HPDE6-E6E7 (cell line): ENCODE data around the gene CLIC1.

Experiments used
- DNase-seq: peaks from one replicate; pipeline ENCODE4 v3.0.0; 2011; ENCODE audit warnings: missing footprints; ENCODE audit errors: extremely low spot score

The CLIC1 gene

GRCh38 chr6:31737991-31738979, 2.0 kb upstream of the CLIC1 start:
- peak; percentile 80 for DNase-seq

GRCh38 chr6:31737315-31737990, 1.1 kb upstream of the CLIC1 start:
- no peak for DNase-seq

- DNase-seq: no peak
Measured at GRCh38 chr6:31736768-31737314, 511 bp upstream of the CLIC1 start.

GRCh38 chr6:31734821-31735406, 1.4 kb downstream of the CLIC1 start:
- no peak for DNase-seq

GRCh38 chr6:31734247-31734820, 2.0 kb downstream of the CLIC1 start:
- DNase-seq: no peak

- DNase-seq: no peak
Measured at GRCh38 chr6:31733734-31734133, 2.6 kb downstream of the CLIC1 start.

GRCh38 chr6:31732029-31732428, 4.3 kb downstream of the CLIC1 start:
- DNase-seq: no peak

GRCh38 chr6:31730631-31731086, 5.7 kb downstream of the CLIC1 start:
- no peak for DNase-seq

- no peak for DNase-seq
Measured at GRCh38 chr6:31729979-31730630, 6.2 kb downstream of the CLIC1 start.

- DNase-seq: no peak
Measured at GRCh38 chr6:31729515-31729978, 6.8 kb downstream of the CLIC1 start.

- DNase-seq: no peak
Measured at GRCh38 chr6:31728767-31729514, 7.4 kb downstream of the CLIC1 start, which contains the start of gene DDAH2. Gene DDAH2 (minus strand): TSS chr6:31729299. CDS start chr6:31729161, 138 bp downstream.

GRCh38 chr6:31727717-31728671, 8.3 kb downstream of the CLIC1 start:
- DNase-seq: no peak

- DNase-seq: no peak
Measured at GRCh38 chr6:31727034-31727716, 9.2 kb downstream of the CLIC1 start.

GRCh38 chr6:31725502-31726350, 10.6 kb downstream of the CLIC1 start:
- DNase-seq: no peak

- DNase-seq: no peak
Measured at GRCh38 chr6:31723980-31724691, 12.2 kb downstream of the CLIC1 start.

- no peak for DNase-seq
Measured at GRCh38 chr6:31723245-31723979, 12.9 kb downstream of the CLIC1 start, which contains the start of gene MPIG6B. Gene MPIG6B (plus strand): TSS chr6:31723373. CDS start chr6:31723384, 11 bp downstream.
